ENCODE measurements around the gene CS. TPM values are rescaled to one million over a fixed set of nuclear protein-coding genes. Genes with fewer than 3 reads are reported as not detected.

Gene CS
- 115 and 119 TPM in 2 replicates for total RNA-seq (2014; rRNA removed; shearing (Covaris generic))

DNA sequence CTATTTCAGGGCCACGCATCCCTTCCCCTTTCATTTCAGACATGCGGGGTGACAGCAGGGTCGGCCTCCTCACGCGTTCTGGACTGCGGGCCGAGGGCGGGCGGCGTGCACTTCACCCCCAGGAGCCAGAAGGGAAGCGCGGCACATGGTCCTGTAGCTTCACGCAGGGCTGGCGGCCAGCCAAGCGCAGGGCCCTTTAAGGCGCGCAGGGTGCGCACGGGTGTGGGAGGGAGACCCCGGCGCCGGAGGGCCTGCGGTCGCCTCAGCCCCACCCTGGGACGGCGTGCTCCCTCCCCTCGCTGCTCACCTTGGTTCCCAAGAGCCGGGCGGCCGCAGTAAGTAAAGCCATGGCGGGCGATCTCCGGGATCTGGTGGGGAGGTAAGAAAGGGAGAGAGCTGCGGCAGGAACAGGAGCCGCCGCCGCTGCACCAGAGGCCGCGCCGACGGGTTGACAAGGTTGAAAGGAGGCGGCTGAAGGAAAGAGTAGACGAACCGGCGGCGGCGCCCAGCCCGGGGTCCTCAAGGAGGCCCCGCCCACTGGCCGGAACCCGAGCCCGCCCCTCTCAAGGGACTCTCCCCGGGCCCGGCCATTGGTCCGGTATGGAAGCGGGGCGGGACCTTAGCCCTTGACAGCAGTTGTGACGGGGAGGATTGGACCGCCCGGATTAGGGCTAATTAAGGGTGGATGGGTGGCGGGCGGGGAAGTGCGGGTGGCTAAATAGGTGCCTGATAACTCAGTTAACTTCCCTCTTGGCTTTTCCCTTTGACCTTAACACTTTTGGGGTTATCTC, at the start of gene CS:
Gene CS (minus strand): TSS at position 478 of the 791 bp plus-strand sequence. CDS start 129 bp downstream, at position 349.

DNA sequence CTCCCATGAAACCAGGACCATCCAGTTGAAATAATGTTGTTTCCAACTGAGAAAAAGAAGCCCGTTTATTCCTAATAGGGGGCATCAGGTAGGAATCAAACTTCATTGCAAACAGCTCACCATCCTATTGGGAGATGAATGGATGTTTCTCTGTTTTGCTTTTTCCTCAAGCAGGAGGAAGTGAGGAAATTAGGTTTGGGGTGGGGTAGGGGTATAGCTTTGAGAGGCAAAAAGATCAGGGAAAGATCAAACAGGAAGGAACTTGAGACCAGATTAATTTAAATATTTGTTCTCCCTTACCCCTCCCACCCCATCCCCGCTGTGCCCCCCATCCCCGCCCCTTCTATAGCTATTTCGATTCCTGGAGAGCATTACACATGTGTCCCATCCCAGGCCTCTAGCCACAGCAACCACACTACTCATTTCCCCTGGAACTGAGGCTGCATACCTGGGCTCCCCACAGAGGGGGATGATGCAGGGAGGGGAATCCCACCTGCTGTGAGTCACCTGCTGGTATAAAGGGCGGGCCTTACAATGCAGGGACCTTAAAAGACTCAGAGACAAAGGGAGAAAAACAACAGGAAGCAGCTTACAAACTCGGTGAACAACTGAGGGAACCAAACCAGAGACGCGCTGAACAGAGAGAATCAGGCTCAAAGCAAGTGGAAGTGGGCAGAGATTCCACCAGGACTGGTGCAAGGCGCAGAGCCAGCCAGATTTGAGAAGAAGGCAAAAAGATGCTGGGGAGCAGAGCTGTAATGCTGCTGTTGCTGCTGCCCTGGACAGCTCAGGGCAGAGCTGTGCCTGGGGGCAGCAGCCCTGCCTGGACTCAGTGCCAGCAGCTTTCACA, 38.4 kb upstream of the CS start, which contains the start of gene IL23A:
Gene IL23A (plus strand): TSS at position 577 of the 850 bp plus-strand sequence. CDS start 161 bp downstream, at position 738.

DNA sequence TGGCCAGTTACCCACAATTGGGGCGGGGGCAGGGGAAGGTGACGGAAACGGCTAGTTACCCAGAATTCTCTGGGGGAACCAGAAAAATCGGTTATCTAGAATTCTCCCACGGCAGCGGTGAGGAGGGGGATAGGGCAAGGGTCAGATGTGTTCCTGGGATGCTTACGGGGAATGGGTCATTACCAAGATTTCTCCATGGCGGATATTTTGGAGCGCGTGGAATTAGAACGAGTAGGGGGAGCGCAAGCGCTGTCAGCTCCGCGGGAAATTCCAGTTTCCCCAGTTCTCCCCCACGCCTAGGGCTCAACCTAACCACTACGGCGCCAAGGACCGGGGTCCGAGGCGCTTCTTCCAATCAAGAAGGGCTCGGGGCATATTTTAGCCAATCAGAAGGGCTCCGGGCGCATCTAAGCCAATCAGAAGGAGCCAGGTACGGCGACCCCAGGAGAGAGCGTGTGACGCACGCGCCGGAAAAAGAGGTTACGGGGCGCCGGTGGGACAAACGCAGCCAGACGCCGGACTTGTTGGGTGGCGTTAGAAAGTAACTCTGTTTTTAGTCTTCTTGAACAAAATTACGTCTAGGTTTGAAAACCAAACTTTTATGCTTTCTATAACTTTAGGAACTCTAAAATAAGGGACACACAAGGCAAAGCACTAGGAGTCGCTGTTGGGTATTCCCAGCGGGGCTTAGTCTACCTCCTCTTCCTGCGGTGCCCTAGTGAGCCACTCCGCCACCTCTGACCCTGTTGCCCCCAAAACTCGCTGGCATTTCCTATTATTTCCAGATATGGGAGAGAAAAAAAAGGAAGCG, 33.8 kb upstream of the CS start, which contains the start of gene PAN2:
Gene PAN2 (minus strand): TSS at position 322 of the 811 bp plus-strand sequence. CDS start 906 bp downstream, outside the sequence.

DNA sequence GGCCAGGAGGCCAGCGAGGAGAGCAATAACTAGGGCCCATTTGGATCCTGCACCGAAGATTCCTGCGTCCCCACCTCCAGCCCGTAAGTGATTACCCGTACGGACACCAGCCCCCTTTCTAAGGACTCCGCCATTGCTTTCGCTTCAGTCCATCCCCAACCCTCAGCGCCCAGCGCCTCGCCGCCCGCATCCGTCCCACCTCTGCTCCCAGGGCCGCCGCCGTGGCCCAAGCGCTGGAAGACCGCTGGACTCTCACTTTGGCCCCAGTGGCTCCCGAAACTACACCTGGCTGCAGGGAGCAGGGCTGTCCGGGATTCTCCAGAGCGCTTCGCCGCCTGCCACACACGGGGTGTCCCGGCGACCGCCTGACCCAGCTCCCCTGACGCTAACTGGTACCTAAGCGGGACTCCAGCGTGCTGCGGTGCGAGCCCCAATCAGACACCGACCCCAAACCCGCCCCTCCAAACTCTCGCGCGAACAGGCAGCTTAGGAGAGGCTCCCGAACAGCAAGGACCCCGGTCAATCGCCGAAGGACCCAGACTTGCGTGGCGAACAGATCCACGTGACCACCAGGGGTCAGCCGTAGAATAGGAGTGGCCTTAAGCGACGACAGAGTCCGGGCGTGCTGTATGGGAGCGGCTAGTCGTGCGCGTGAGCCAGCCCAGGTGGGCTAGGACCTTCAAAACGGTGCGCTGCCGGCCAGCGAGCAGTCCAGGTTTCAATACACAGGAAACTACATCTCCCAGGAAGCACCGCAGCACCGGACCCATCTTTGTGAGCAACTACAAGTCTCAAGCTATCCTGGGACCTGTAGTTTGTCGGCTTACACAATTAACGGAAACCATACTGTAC, 15.7 kb upstream of the CS start, which contains the start of gene CNPY2:
Gene CNPY2 (minus strand): TSS at position 367 of the 852 bp plus-strand sequence. CDS start 771 bp downstream, outside the sequence.

DNA sequence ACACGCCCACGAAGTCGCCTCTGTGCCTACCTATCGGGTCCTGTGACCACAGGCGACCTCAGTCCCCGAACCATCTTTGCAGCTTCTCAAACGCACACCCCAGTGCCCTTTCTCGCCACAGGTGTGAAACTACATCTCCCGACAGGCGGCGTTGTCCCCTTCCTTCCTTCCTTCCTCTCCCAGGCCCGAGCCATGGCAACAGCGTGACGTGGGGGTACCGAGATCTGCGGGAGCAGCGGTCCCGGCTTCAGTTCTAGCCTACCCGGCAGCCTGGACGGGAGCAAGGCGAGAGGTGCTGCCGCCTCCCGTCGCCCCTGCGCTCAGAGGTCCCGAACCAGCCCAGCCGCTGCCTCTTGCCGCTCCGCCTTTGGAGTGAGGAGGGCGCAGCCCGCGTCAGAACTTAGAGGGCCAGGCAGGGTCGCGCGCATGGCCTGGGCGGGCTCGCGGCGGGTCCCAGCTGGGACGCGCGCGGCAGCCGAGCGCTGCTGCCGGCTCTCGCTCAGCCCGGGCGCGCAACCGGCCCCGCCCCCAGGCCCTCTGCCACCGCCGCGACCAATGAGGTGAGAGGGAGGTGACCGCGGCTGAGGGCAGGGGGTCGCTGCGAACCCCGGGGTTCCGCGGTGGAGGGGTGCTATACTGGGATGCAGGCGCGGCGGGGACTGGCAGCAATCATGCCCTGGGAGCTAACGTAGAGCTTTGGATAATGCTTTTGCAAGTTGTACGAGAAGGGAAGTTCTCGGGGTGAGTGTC, 33.3 kb downstream of the CS start, which contains the start of gene COQ10A:
Gene COQ10A (plus strand): TSS at position 250 of the 750 bp plus-strand sequence. CDS start 177 bp downstream, at position 427.

DNA sequence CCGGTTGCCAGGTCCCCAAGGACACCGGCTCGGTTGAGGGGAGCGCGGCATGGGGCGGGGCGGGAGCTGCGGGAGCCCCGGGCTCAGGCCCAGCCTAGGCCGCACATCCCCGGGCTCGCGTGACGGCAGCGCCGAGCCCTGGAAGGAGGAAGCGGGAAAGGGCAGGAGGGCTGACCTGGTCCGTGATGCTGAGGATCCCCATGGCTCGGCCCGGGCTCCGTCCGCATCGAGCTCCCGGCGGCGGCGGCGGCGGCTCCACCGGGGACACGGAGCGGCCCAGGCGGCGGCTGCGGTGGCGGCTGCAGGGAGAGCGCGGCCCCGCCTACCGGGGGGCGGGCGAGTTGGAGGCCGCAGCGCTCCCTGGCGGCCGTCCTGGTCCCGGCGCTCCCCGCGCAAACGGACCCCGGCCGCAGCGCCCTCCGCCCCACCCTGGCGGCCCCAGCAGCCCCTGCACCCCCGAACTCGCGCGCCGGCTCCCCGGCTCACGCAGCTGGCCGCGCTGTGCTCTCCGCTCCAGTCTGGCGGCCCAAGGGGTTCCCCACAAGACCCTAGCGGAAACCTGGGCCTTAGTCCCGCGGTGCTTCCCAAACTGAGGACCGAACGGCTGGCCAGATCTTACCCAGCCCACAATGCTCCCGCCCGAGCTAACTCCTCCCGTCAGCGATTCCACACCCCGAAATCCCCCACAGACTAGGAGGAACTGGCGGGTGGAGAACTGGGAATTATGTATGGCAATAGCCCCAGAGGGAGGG, 41.9 kb downstream of the CS start, which contains the start of gene ANKRD52:
Gene ANKRD52 (minus strand): TSS at position 317 of the 752 bp plus-strand sequence. CDS start 115 bp downstream, at position 202.

DNA sequence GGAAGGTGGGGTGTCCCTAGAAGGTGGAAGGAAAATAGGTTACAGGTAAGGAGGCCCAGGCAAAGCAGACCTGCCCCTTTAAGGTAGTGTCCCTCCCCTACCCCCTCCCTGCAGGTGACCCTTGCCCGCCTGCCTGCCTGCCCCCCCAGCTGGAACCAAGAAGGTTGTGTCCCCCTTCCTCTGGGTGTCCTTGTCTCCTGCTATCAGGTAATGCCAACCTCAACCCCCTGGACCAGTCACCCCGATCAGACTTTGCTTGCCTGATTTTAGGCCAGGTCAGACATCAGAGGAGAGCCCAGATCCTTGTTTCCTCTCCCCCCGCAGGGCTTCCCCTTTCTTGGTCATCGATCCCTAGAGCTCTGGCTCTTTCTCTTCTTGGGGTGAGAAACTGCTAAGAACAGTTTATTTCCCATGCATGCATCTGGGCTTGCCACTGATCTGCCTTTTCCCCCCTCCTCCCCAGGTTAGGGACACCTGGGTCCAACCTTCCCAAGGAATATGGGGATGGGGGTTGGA, 70.2 kb downstream of the CS start, which contains the start of gene SLC39A5:
Gene SLC39A5 (plus strand): TSS at position 136 of the 516 bp plus-strand sequence. CDS start 1,224 bp downstream, outside the sequence.

DNA sequence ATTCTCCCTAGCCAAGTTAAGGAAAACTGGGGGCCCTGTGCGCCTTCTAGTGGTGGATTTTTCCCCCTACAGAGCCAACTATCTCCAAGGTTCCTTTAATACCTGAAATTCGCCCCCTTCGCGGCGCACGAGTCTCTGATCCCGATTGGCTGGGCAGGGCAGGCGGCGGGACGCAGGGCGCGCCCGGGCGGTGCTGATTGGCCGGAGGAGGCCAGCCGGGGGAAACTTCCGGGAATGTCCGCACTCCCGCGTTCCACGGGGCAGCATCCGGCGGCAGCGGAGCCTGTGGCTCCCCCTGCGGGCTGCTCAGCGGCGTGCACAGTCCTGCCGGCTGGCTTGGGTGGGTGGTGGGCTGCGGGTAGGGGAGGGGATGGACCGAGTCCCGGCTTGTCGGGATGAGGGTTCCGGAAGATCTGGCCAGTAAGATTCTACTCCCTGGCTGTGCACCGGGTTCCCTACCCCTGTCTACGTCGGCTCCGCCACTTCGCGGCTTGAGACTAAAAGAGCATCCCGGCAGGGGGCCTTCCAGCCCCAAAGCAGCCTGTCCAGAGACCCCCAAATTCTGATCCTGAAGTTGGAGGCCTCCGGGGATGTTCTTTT, 75.9 kb downstream of the CS start, which contains the start of gene NABP2:
Gene NABP2 (plus strand): TSS at position 241 of the 600 bp plus-strand sequence. CDS start 515 bp downstream, outside the sequence.

DNA sequence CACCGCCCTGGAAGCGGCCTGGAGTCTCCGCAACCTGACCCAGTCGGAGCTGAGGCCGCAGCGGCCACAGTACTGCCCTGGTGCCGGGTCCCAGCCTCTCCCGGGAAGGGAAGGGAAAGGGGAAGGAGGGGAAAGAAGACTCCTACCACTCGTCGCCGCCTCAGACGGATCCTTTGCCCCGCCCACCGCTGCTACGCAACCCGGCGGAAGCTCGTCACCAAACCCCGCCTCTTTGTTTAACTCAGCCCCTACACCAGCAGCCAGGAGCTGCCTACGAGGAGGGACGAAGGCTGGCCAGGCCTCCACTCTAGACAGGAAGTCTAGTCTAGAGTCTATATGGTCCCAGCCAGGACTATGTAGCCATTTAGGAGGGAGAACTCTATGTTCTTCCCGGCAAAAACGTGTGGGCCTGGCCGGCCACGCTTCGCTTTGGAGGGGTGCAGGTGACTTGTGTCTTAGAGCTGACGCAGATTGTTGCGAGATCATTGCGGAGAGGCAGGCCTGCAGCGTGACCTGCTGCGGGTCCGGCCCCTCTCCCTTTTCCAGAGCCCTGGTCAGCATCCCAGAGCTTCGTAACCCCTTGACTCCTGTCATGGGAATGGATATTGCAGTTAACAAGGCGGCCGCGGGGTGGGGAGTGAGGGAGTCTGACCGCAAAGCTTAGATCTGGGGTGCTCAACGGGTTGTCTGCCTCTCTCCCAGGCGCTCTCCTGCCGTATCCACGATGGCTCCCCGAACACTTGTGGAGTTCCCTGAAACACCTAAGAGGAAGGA, 78.2 kb downstream of the CS start, which contains the start of gene RNF41:
Gene RNF41 (minus strand): TSS at position 166 of the 774 bp plus-strand sequence. CDS start 7,875 bp downstream, outside the sequence.

Other genes starting within 250 kb of the CS start
- 156 and 173 TPM in 2 replicates for gene ERBB3, start 220.2 kb downstream of the CS start, total RNA-seq (2014; rRNA removed; shearing (Covaris generic))
- gene PA2G4, start 195.8 kb downstream of the CS start, total RNA-seq (2014; rRNA removed; shearing (Covaris generic)): 478 and 571 TPM in 2 replicates
- 7,110 and 8,345 TPM in 2 replicates for gene RPL41, start 183.7 kb downstream of the CS start, total RNA-seq (2014; rRNA removed; shearing (Covaris generic))
- gene ZC3H10, start 182.1 kb downstream of the CS start, total RNA-seq (2014; rRNA removed; shearing (Covaris generic)): 6.1 and 7.4 TPM in 2 replicates
- gene ESYT1, start 172.1 kb downstream of the CS start, total RNA-seq (2014; rRNA removed; shearing (Covaris generic)): 122 and 134 TPM in 2 replicates
- gene MYL6B, start 147.7 kb downstream of the CS start, total RNA-seq (2014; rRNA removed; shearing (Covaris generic)): 192 and 196 TPM in 2 replicates
- 1,070 and 1,254 TPM in 2 replicates for gene MYL6, start 142.0 kb downstream of the CS start, total RNA-seq (2014; rRNA removed; shearing (Covaris generic))
- gene SMARCC2, start 110.8 kb downstream of the CS start, total RNA-seq (2014; rRNA removed; shearing (Covaris generic)): 44.2 and 50.5 TPM in 2 replicates
- 115 and 119 TPM in 2 replicates for gene RNF41, start 78.4 kb downstream of the CS start, total RNA-seq (2014; rRNA removed; shearing (Covaris generic))
- gene NABP2, start 76.0 kb downstream of the CS start, total RNA-seq (2014; rRNA removed; shearing (Covaris generic)): 58.5 and 66.1 TPM in 2 replicates
- gene SLC39A5, start 70.3 kb downstream of the CS start, total RNA-seq (2014; rRNA removed; shearing (Covaris generic)): not detected in 2 replicates
- 15.9 and 16.3 TPM in 2 replicates for gene ANKRD52, start 41.9 kb downstream of the CS start, total RNA-seq (2014; rRNA removed; shearing (Covaris generic))
- gene COQ10A, start 33.4 kb downstream of the CS start, total RNA-seq (2014; rRNA removed; shearing (Covaris generic)): 21.2 and 23.2 TPM in 2 replicates
- gene CNPY2, start 15.7 kb upstream of the CS start, total RNA-seq (2014; rRNA removed; shearing (Covaris generic)): 154 and 163 TPM in 2 replicates
- 38.7 and 58.8 TPM in 2 replicates for gene PAN2, start 33.7 kb upstream of the CS start, total RNA-seq (2014; rRNA removed; shearing (Covaris generic))
- gene IL23A, start 38.6 kb upstream of the CS start, total RNA-seq (2014; rRNA removed; shearing (Covaris generic)): 0.21 and 0.23 TPM in 2 replicates
- gene STAT2, start 59.8 kb upstream of the CS start, total RNA-seq (2014; rRNA removed; shearing (Covaris generic)): 33.0 and 33.2 TPM in 2 replicates
- not detected in 2 replicates for gene APOF, start 62.5 kb upstream of the CS start, total RNA-seq (2014; rRNA removed; shearing (Covaris generic))
- 19.1 and 24.1 TPM in 2 replicates for gene TIMELESS, start 149.1 kb upstream of the CS start, total RNA-seq (2014; rRNA removed; shearing (Covaris generic))
- gene MIP, start 154.3 kb upstream of the CS start, total RNA-seq (2014; rRNA removed; shearing (Covaris generic)): 0.11 TPM in 1 of 2 replicates, not detected in the other
- 4.5 and 4.7 TPM in 2 replicates for gene SPRYD4, start 168.2 kb upstream of the CS start, total RNA-seq (2014; rRNA removed; shearing (Covaris generic))
- gene GLS2, start 187.8 kb upstream of the CS start, total RNA-seq (2014; rRNA removed; shearing (Covaris generic)): 0.37 TPM in 1 of 2 replicates, not detected in the other
- gene RBMS2, start 221.5 kb upstream of the CS start, total RNA-seq (2014; rRNA removed; shearing (Covaris generic)): 11.8 and 13.2 TPM in 2 replicates

All from A375 (cell line).